HAP-1 (cell line): ENCODE results near the gene FNIP1.
"Not testable (repeated sequence)": the region's sequence is repeated elsewhere in the genome, so short reads cannot be mapped to it uniquely, and the experiment has no call there.

Source experiments
- DNase-seq, 2 experiments: peaks; one replicate each; pipeline ENCODE4 v3.0.0-alpha.2; 2016 to 2020; ENCODE audit warnings: low spot score in 2 of 2
- H3K27me3 ChIP-seq: fragments of 250-450 bp; sonication (Bioruptor Pico); 2 replicates; pipeline ENCODE4 v1.5.1; 2020; ENCODE audit warnings: low read depth, mild to moderate bottlenecking, moderate library complexity
- H3K36me3 ChIP-seq: fragments of 250-450 bp; sonication (Bioruptor Pico); replicated peaks from 2 replicates; pipeline ENCODE4 v1.5.1; 2020; ENCODE audit warnings: mild to moderate bottlenecking
- H3K4me1 ChIP-seq: fragments of 250-450 bp; sonication (Bioruptor Pico); 2 replicates; pipeline ENCODE4 v1.5.1; 2020; ENCODE audit warnings: mild to moderate bottlenecking
- H3K4me3 ChIP-seq: fragments of 250-450 bp; sonication (Bioruptor Pico); 2 replicates; pipeline ENCODE4 v1.5.1; 2020; ENCODE audit warnings: mild to moderate bottlenecking, moderate library complexity
- H3K9me3 ChIP-seq: fragments of 250-450 bp; sonication (Bioruptor Pico); 2 replicates; pipeline ENCODE4 v1.5.1; 2020; ENCODE audit warnings: mild to moderate bottlenecking, moderate library complexity
- in situ Hi-C: fragments of 300-500 bp; cut with MboI; formaldehyde crosslinking; loops from 3 replicates; pipeline ENCODE4 v1.14.3; 2020; ENCODE audit warnings: low sequenced_read_pairs, inconsistent platforms, mixed read lengths

FNIP1 gene

GRCh38 chr5:131628990-131629389, 167.8 kb downstream of the FNIP1 start:
- Histone ChIP-seq H3K27me3 (no peaks in the 10 kb centered on the region), H3K4me3 (no peak overlapping the region), H3K9me3 (no peaks in the 10 kb centered on the region), H3K36me3 (no peaks in the 10 kb centered on the region), H3K4me1 (peaks cover 27% of the 10 kb centered on the region)
- DNase-seq, result no peak
- in situ Hi-C loops, result no loop called here

GRCh38 chr5:131627207-131627865, 169.5 kb downstream of the FNIP1 start:
- Histone ChIP-seq H3K4me1 (peaks cover 22% of the 10 kb centered on the region), H3K4me3 (no peak overlapping the region), H3K36me3 (0 out of 2 replicates have a peak, but pooled peaks cover 1% of the 10 kb centered on the region), H3K27me3 (no peaks in the 10 kb centered on the region), H3K9me3 (no peaks in the 10 kb centered on the region)
- no peak for DNase-seq
- in situ Hi-C loops, result no loop called here

GRCh38 chr5:131622633-131623032, 174.2 kb downstream of the FNIP1 start:
- Histone ChIP-seq H3K4me1 (no peaks in the 10 kb centered on the region), H3K4me3 (no peak overlapping the region), H3K9me3 (no peaks in the 10 kb centered on the region), H3K36me3 (0 out of 2 replicates have a peak, but pooled peaks cover 3% of the 10 kb centered on the region), H3K27me3 (no peaks in the 10 kb centered on the region)
- no peak for DNase-seq
- in situ Hi-C loops, result no loop called here

GRCh38 chr5:131621164-131621563, 175.7 kb downstream of the FNIP1 start:
- H3K36me3 ChIP-seq, DNase-seq, H3K4me3 ChIP-seq, in situ Hi-C loops, H3K4me1 ChIP-seq, H3K27me3 ChIP-seq, H3K9me3 ChIP-seq: not testable (repeated sequence)

- H3K4me3 ChIP-seq, result no peak overlapping the region
- in situ Hi-C loops, result no loop called here
- H3K4me1 ChIP-seq, result peaks cover 15% of the 10 kb centered on the region
- 0 out of 2 replicates have a peak, but pooled peaks cover 3% of the 10 kb centered on the region for H3K36me3 ChIP-seq
- H3K9me3 ChIP-seq, result peaks cover 3% of the 10 kb centered on the region; the same call in 1 of the 2 replicates
- no peak for DNase-seq
- no peaks in the 10 kb centered on the region for H3K27me3 ChIP-seq
Observed at GRCh38 chr5:131619102-131619501, 177.7 kb downstream of the FNIP1 start.

- H3K9me3 ChIP-seq, result peaks cover 3% of the 10 kb centered on the region; the same call in 1 of the 2 replicates
- no peaks in the 10 kb centered on the region for H3K27me3 ChIP-seq
- in situ Hi-C loops, result no loop called here
- H3K36me3 ChIP-seq, result 0 out of 2 replicates have a peak, but pooled peaks cover 2% of the 10 kb centered on the region
- H3K4me1 ChIP-seq, result peaks cover 15% of the 10 kb centered on the region
- H3K4me3 ChIP-seq, result no peak overlapping the region
- DNase-seq, result no peak
Observed at GRCh38 chr5:131617140-131617822, 179.5 kb downstream of the FNIP1 start.

GRCh38 chr5:131615957-131616356, 180.9 kb downstream of the FNIP1 start:
- Histone ChIP-seq H3K4me3 (no peak overlapping the region), H3K36me3 (no peaks in the 10 kb centered on the region)
- DNase-seq, result no peak

GRCh38 chr5:131613423-131613822, 183.4 kb downstream of the FNIP1 start:
- Histone ChIP-seq H3K27me3 (no peaks in the 10 kb centered on the region), H3K9me3 (peaks cover 3% of the 10 kb centered on the region; the same call in 1 of the 2 replicates), H3K4me1 (peaks cover 21% of the 10 kb centered on the region), H3K4me3 (no peak overlapping the region), H3K36me3 (no peaks in the 10 kb centered on the region)
- DNase-seq, result no peak
- in situ Hi-C loops, result no loop called here

More at GRCh38 chr5:131615957-131616356, 180.9 kb downstream of the FNIP1 start:
- Histone ChIP-seq H3K27me3 (no peaks in the 10 kb centered on the region), H3K4me1 (peaks cover 15% of the 10 kb centered on the region), H3K9me3 (peaks cover 3% of the 10 kb centered on the region; the same call in 1 of the 2 replicates)
- in situ Hi-C loops, result no loop called here

- H3K27me3 ChIP-seq, result no peaks in the 10 kb centered on the region
- peaks cover 18% of the 10 kb centered on the region for H3K4me1 ChIP-seq
- in situ Hi-C loops, result no loop called here
- H3K9me3 ChIP-seq, result peaks cover 3% of the 10 kb centered on the region; the same call in 1 of the 2 replicates
- DNase-seq, result no peak
- no peak overlapping the region for H3K4me3 ChIP-seq
- no peaks in the 10 kb centered on the region for H3K36me3 ChIP-seq
Observed at GRCh38 chr5:131611064-131611381, 185.8 kb downstream of the FNIP1 start.

- no peak for DNase-seq
- in situ Hi-C loops, result no loop called here
- Histone ChIP-seq H3K27me3 (no peaks in the 10 kb centered on the region), H3K36me3 (no peaks in the 10 kb centered on the region), H3K4me3 (no peak overlapping the region), H3K4me1 (peaks cover 12% of the 10 kb centered on the region), H3K9me3 (peaks cover 3% of the 10 kb centered on the region; the same call in 1 of the 2 replicates)
Observed at GRCh38 chr5:131610198-131611063, 186.4 kb downstream of the FNIP1 start.

- H3K27me3 ChIP-seq, result no peaks in the 10 kb centered on the region
- no peak for DNase-seq
- peaks cover 6% of the 10 kb centered on the region for H3K4me1 ChIP-seq
- in situ Hi-C loops, result no loop called here
- peaks cover 3% of the 10 kb centered on the region; the same call in 1 of the 2 replicates for H3K9me3 ChIP-seq
- H3K36me3 ChIP-seq, result no peaks in the 10 kb centered on the region
- H3K4me3 ChIP-seq, result no peak overlapping the region
Observed at GRCh38 chr5:131609774-131610173, 187.0 kb downstream of the FNIP1 start.

GRCh38 chr5:131608597-131608996, 188.2 kb downstream of the FNIP1 start:
- in situ Hi-C loops, result no loop called here
- no peak for DNase-seq
- Histone ChIP-seq H3K4me3 (no peak overlapping the region), H3K36me3 (no peaks in the 10 kb centered on the region), H3K27me3 (no peaks in the 10 kb centered on the region), H3K9me3 (no peaks in the 10 kb centered on the region), H3K4me1 (peaks cover 6% of the 10 kb centered on the region)

GRCh38 chr5:131607903-131608540, 188.8 kb downstream of the FNIP1 start:
- no peak for DNase-seq
- in situ Hi-C loops, result no loop called here
- H3K36me3 ChIP-seq, result no peaks in the 10 kb centered on the region

More at GRCh38 chr5:131607903-131608540, 188.8 kb downstream of the FNIP1 start:
- Histone ChIP-seq H3K4me3 (no peak overlapping the region), H3K9me3 (no peaks in the 10 kb centered on the region), H3K4me1 (peaks cover 6% of the 10 kb centered on the region), H3K27me3 (no peaks in the 10 kb centered on the region)
